ENCODE results near the gene SPTBN2. TPM values are rescaled to one million over a fixed set of nuclear protein-coding genes. Genes with fewer than 3 reads are reported as not detected.

Gene SPTBN2
- total RNA-seq, 1 donor from 2014 or later, result 36.8 TPM

- peak; percentile 17 for DNase-seq
These were observed 27.4 kb downstream of the SPTBN2 start for GRCh38 chr11:66701432-66702240.

GRCh38 chr11:66700742-66701141 is 28.3 kb downstream of the SPTBN2 start:
- DNase-seq, result no peak

GRCh38 chr11:66700337-66700736 is 28.7 kb downstream of the SPTBN2 start:
- DNase-seq, result no peak

- DNase-seq, result no peak
These were observed 30.5 kb downstream of the SPTBN2 start for GRCh38 chr11:66698491-66698890.

- DNase-seq, result no peak
These were observed 31.0 kb downstream of the SPTBN2 start for GRCh38 chr11:66697988-66698387.

GRCh38 chr11:66696146-66696545 is 32.9 kb downstream of the SPTBN2 start:
- DNase-seq, result no peak

- DNase-seq, result peak; percentile 98
These were observed 34.2 kb downstream of the SPTBN2 start for GRCh38 chr11:66694732-66695207.

GRCh38 chr11:66694056-66694410 is 35.0 kb downstream of the SPTBN2 start:
- DNase-seq, result no peak

GRCh38 chr11:66693356-66694055 is 35.5 kb downstream of the SPTBN2 start:
- DNase-seq, result no peak

GRCh38 chr11:66692871-66693331 is 36.1 kb downstream of the SPTBN2 start:
- DNase-seq, result no peak

- DNase-seq, result no peak
These were observed 36.6 kb downstream of the SPTBN2 start for GRCh38 chr11:66692446-66692845.

GRCh38 chr11:66691311-66691980 is 37.6 kb downstream of the SPTBN2 start:
- DNase-seq, result no peak

GRCh38 chr11:66689661-66690590 is 39.1 kb downstream of the SPTBN2 start:
- no peak for DNase-seq

- no peak for DNase-seq
These were observed 40.2 kb downstream of the SPTBN2 start for GRCh38 chr11:66688561-66689534.

GRCh38 chr11:66687831-66688281 is 41.2 kb downstream of the SPTBN2 start:
- DNase-seq, result no peak

GRCh38 chr11:66686801-66687750 is 41.9 kb downstream of the SPTBN2 start:
- no peak for DNase-seq

- no peak for DNase-seq
These were observed 42.8 kb downstream of the SPTBN2 start for GRCh38 chr11:66686100-66686785.

- no peak for DNase-seq
These were observed 43.5 kb downstream of the SPTBN2 start for GRCh38 chr11:66685276-66686099.

Data from dermis blood vessel endothelial cell (primary cell).